MM.1S (cell line): ENCODE results near the gene CAND2.

Source experiments
- DNase-seq: peaks from one replicate; pipeline ENCODE4 v3.0.0-alpha.2; 2015
- H2AFZ ChIP-seq: fragments of 300-600 bp; sonication (generic); 2 replicates; pipeline ENCODE4 v1.6.0; 2016; ENCODE audit warnings: antibody characterized with exemption, low read length
- H3F3A ChIP-seq: fragments of 300-600 bp; sonication (generic); 2 replicates; pipeline ENCODE4 v1.6.1; 2016; ENCODE audit warnings: mild to moderate bottlenecking, antibody characterized with exemption, low read length, moderate library complexity, mixed read lengths; ENCODE audit not compliant: insufficient read depth
- H3K27ac ChIP-seq: fragments of 300-600 bp; sonication (generic); 2 replicates; pipeline ENCODE4 v1.5.1; 2016; ENCODE audit warnings: mild to moderate bottlenecking, low read length
- H3K27me3 ChIP-seq: fragments of 300-600 bp; sonication (generic); replicated peaks from 2 replicates; pipeline ENCODE4 v1.6.0; 2016; ENCODE audit warnings: low read length; ENCODE audit not compliant: insufficient read depth
- H3K36me3 ChIP-seq: fragments of 300-600 bp; sonication (generic); replicated peaks from 2 replicates; pipeline ENCODE4 v1.6.1; 2016; ENCODE audit warnings: mild to moderate bottlenecking, low read length, mixed read lengths; ENCODE audit not compliant: insufficient read depth
- H3K4me1 ChIP-seq: fragments of 300-600 bp; sonication (generic); 2 replicates; pipeline ENCODE4 v1.6.1; 2016; ENCODE audit warnings: low read length, mixed read lengths
- H3K4me2 ChIP-seq: fragments of 300-600 bp; sonication (generic); 2 replicates; pipeline ENCODE4 v1.6.0; 2016; ENCODE audit warnings: low read depth, low read length
- H3K4me3 ChIP-seq: fragments of 300-600 bp; sonication (generic); 2 replicates; pipeline ENCODE4 v1.5.1; 2016; ENCODE audit warnings: low read length, mixed read lengths
- H3K79me2 ChIP-seq: fragments of 300-600 bp; sonication (generic); 2 replicates; pipeline ENCODE4 v1.6.1; 2016; ENCODE audit warnings: mixed run types, low read length, mixed read lengths
- H3K9ac ChIP-seq: fragments of 300-600 bp; sonication (generic); 2 replicates; pipeline ENCODE4 v1.6.1; 2016; ENCODE audit warnings: low read length, mixed read lengths
- H3K9me2 ChIP-seq: fragments of 300-600 bp; sonication (generic); replicated peaks from 2 replicates; pipeline ENCODE4 v1.6.1; 2016; ENCODE audit warnings: mild to moderate bottlenecking, low read length, mixed read lengths; ENCODE audit not compliant: insufficient read depth
- H3K9me3 ChIP-seq: fragments of 300-600 bp; sonication (generic); replicated peaks from 2 replicates; pipeline ENCODE4 v1.6.1; 2016; ENCODE audit warnings: mild to moderate bottlenecking, low read length, mixed read lengths; ENCODE audit not compliant: insufficient read depth
- H4K20me1 ChIP-seq: fragments of 300-600 bp; sonication (generic); 2 replicates; pipeline ENCODE4 v1.6.1; 2016; ENCODE audit warnings: mild to moderate bottlenecking, low read length, moderate library complexity, mixed read lengths; ENCODE audit not compliant: insufficient read depth
- EZH2 ChIP-seq: fragments of 300-600 bp; sonication (generic); optimal IDR thresholded peaks from 2 replicates; pipeline ENCODE3; 2017; ENCODE audit warnings: low read depth, mild to moderate bottlenecking, antibody characterized with exemption, low read length, mixed read lengths
- EZH2phosphoT487 ChIP-seq: fragments of 300-600 bp; sonication (generic); IDR thresholded peaks from 2 replicates; pipeline ENCODE4 v1.6.1; 2018; ENCODE audit warnings: antibody characterized with exemption, low read length
- TF ChIP-seq, protein P1 (sequence below): fragments of 300-600 bp; sonication (generic); IDR thresholded peaks from 2 replicates; pipeline ENCODE4 v1.5.1; 2016; ENCODE audit warnings: antibody characterized with exemption, low read length, mixed read lengths

The CAND2 gene

DNA sequence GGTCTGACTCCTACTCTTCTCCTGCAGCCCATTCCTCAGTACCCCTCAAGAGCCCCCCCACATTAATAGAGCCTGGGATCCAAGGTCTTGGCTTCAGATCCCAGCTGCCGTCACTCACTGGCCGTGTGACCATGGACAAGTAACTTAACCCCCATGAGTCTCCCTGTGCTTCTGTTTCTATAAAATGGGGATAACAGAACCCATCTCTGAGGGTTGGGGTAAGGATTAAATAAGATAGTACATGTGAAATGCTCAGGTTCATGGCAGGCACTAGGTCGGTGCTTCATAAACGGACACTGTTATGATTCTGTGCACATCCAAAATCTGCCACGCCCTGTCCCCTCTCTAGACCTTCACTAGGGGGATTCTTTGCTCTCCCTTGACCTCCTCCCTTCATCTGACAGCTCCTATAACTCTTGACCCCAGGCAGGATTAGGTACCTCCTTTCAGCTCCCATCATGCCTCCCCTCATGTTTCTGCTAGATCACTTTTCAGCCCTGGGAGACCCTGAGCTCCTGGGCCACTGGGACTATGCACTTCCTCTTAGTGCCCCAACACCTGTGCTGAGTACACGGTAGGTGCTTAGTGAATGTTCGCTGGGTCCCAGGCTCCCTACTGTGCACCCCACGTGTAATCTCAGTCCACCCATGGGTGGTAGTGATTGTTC is 1.5 kb downstream of the CAND2 start:
- Histone ChIP-seq H3K4me1 (no peaks in the 10 kb centered on the region), H3K9me3 (no peaks in the 10 kb centered on the region), H3K79me2 (no peaks in the 10 kb centered on the region), H3F3A (no peaks in the 10 kb centered on the region), H3K9me2 (no peaks in the 10 kb centered on the region), H2AFZ (no peak overlapping the region), H3K27me3 (0 out of 2 replicates have a peak, but pooled peaks cover 7% of the 10 kb centered on the region), H3K4me2 (no peak overlapping the region), H3K27ac (no peak overlapping the region), H3K36me3 (no peaks in the 10 kb centered on the region), H3K9ac (no peak overlapping the region), H4K20me1 (no peaks in the 10 kb centered on the region), H3K4me3 (no peak overlapping the region)
- no peak for DNase-seq
- no peak for TF ChIP-seq EZH2phosphoT487
- TF ChIP-seq, protein P1, sequence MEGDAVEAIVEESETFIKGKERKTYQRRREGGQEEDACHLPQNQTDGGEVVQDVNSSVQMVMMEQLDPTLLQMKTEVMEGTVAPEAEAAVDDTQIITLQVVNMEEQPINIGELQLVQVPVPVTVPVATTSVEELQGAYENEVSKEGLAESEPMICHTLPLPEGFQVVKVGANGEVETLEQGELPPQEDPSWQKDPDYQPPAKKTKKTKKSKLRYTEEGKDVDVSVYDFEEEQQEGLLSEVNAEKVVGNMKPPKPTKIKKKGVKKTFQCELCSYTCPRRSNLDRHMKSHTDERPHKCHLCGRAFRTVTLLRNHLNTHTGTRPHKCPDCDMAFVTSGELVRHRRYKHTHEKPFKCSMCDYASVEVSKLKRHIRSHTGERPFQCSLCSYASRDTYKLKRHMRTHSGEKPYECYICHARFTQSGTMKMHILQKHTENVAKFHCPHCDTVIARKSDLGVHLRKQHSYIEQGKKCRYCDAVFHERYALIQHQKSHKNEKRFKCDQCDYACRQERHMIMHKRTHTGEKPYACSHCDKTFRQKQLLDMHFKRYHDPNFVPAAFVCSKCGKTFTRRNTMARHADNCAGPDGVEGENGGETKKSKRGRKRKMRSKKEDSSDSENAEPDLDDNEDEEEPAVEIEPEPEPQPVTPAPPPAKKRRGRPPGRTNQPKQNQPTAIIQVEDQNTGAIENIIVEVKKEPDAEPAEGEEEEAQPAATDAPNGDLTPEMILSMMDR, result no peak
- no peak for TF ChIP-seq EZH2

DNA sequence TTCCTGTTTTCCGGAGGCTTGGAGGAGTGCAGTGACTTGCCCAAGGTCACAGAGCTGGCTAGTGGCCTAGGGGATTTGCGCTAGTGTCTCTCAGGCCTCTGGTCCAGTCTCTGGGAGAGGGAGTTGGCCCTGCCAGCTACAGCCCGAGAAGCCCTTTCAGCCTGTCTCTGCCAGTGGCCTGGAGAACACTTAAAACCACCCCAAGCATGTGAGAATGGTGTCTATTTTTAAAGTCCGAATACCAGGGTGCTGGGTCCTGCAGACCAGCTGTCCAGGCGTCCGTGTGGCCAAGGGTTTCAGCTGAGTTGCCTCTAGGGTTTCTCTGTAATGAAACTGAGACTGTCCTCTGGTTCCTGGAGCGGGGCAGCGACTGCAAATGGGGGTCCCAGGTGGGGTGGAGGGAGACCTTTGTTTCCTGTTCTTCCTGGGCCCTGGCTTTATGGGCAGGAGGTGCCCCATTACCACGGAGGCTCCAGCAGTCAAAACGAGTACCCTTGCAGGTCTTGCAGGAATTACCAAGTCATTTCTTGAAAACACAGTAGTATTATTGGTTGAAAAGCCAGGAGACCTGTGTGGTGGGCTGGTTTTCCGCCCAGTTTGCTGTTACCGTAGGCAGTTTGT is 2.2 kb downstream of the CAND2 start:
- Histone ChIP-seq H2AFZ (no peak overlapping the region), H3F3A (no peaks in the 10 kb centered on the region), H3K27ac (no peak overlapping the region), H3K36me3 (no peaks in the 10 kb centered on the region), H3K4me1 (no peaks in the 10 kb centered on the region), H3K9me2 (no peaks in the 10 kb centered on the region), H3K4me3 (no peak overlapping the region), H3K9me3 (no peaks in the 10 kb centered on the region), H3K79me2 (no peaks in the 10 kb centered on the region), H3K27me3 (0 out of 2 replicates have a peak, but pooled peaks cover 7% of the 10 kb centered on the region), H3K4me2 (no peak overlapping the region), H3K9ac (no peak overlapping the region), H4K20me1 (no peaks in the 10 kb centered on the region)
- TF ChIP-seq EZH2phosphoT487 (no peak), EZH2 (no peak)
- TF ChIP-seq, protein P1, result no peak
- no peak for DNase-seq

GRCh38 chr3:12799525-12800440 is 3.3 kb downstream of the CAND2 start:
- no peaks in the 10 kb centered on the region for H3F3A ChIP-seq
- no peak overlapping the region for H3K4me3 ChIP-seq
- H3K79me2 ChIP-seq, result no peaks in the 10 kb centered on the region
- no peak for DNase-seq
- no peak overlapping the region for H3K27ac ChIP-seq
- TF ChIP-seq, protein P1, result no peak
- no peak overlapping the region for H3K9ac ChIP-seq
- H3K27me3 ChIP-seq, result 0 out of 2 replicates have a peak, but pooled peaks cover 7% of the 10 kb centered on the region
- H2AFZ ChIP-seq, result no peak overlapping the region
- no peaks in the 10 kb centered on the region for H3K9me3 ChIP-seq
- no peak overlapping the region for H3K4me2 ChIP-seq
- no peaks in the 10 kb centered on the region for H3K4me1 ChIP-seq
- no peaks in the 10 kb centered on the region for H3K36me3 ChIP-seq
- no peaks in the 10 kb centered on the region for H4K20me1 ChIP-seq
- H3K9me2 ChIP-seq, result no peaks in the 10 kb centered on the region
